ENCODE data around the gene PDE6C.

PDE6C gene

GRCh38 chr10:93612311-93612710 is at the start of gene PDE6C:
TSS of gene PDE6C (plus strand) at chr10:93612537. CDS start at chr10:93612726, 189 bp downstream.
- no peak for DNase-seq

GRCh38 chr10:93565446-93565845 is 46.9 kb upstream of the PDE6C start:
- DNase-seq = no peak

GRCh38 chr10:93566435-93567276 is 45.7 kb upstream of the PDE6C start, which contains the start of gene FFAR4:
TSS of gene FFAR4 (plus strand) at chr10:93566665. CDS start at chr10:93566721, 56 bp downstream.
- no peak for DNase-seq

GRCh38 chr10:93567277-93568104 is 44.8 kb upstream of the PDE6C start:
- no peak for DNase-seq

GRCh38 chr10:93568105-93568390 is 44.3 kb upstream of the PDE6C start:
- no peak for DNase-seq

GRCh38 chr10:93570383-93570782 is 42.0 kb upstream of the PDE6C start:
- no peak for DNase-seq

- no peak for DNase-seq
Observed at GRCh38 chr10:93572606-93573005, 39.7 kb upstream of the PDE6C start.

GRCh38 chr10:93573051-93573909 is 39.1 kb upstream of the PDE6C start:
- DNase-seq = no peak

GRCh38 chr10:93573924-93574323 is 38.4 kb upstream of the PDE6C start:
- no peak for DNase-seq

- DNase-seq = no peak
Observed at GRCh38 chr10:93576888-93577287, 35.4 kb upstream of the PDE6C start.

- no peak for DNase-seq
Observed at GRCh38 chr10:93577565-93577964, 34.8 kb upstream of the PDE6C start.

- DNase-seq = no peak
Observed at GRCh38 chr10:93579089-93579488, 33.2 kb upstream of the PDE6C start.

- no peak for DNase-seq
Observed at GRCh38 chr10:93579985-93580711, 32.2 kb upstream of the PDE6C start.

GRCh38 chr10:93580828-93581227 is 31.5 kb upstream of the PDE6C start:
- no peak for DNase-seq

- DNase-seq = no peak
Observed at GRCh38 chr10:93584445-93584844, 27.9 kb upstream of the PDE6C start.

GRCh38 chr10:93589648-93590562 is 22.4 kb upstream of the PDE6C start:
- no peak for DNase-seq

GRCh38 chr10:93590638-93591037 is 21.7 kb upstream of the PDE6C start:
- DNase-seq = no peak

GRCh38 chr10:93591065-93591808 is 21.1 kb upstream of the PDE6C start:
- no peak for DNase-seq

- DNase-seq = no peak
Observed at GRCh38 chr10:93593254-93593653, 19.1 kb upstream of the PDE6C start.

- DNase-seq = no peak
Observed at GRCh38 chr10:93593749-93594148, 18.6 kb upstream of the PDE6C start.

GRCh38 chr10:93594518-93594917 is 17.8 kb upstream of the PDE6C start:
- DNase-seq = no peak
